GM19035 (cell line): ENCODE results near the gene TMEM242.
"Not testable (repeated sequence)": the region's sequence is repeated elsewhere in the genome, so short reads cannot be mapped to it uniquely, and the experiment has no call there.

Source experiments
- ATAC-seq: cut with Tn5 transposase; IDR thresholded peaks from one replicate; pipeline ENCODE4 v1.9.1; 2021; ENCODE audit not compliant: unreplicated experiment

The TMEM242 gene

DNA sequence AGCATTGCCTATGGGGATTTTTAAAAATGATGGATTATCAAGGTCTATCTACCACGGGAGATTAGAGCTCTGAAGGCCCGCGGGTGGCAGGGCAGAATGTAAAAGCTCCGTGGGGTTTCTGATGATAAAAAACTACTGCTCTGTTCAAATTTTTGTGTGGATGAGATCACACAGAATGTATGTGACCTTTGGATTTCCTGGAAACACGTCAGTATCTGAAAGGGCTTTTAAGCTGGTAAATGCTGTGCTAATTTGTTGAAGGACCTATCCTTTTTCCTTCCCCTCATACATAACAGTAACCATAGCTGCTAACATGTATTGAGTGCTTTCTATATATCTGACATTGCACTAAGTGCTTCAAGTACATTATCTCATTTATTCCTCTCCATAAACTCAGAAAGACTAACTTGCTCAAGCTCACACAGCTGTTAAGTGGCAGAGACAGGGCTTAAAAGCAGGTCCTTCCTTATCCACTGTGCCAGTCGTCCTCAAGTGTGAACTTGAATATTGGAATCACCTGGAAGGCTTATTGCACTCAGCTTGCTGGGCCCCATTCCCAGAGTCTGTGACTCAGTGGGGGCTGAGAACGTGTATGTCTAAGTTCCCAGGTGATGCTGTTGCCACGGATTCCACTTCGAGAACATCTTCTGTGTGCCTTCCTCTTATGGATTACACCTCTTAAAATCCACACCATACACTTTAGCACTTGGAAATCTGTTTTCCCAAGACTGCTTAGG, 1.9 kb upstream of the TMEM242 start:
- ATAC-seq: no peak

DNA sequence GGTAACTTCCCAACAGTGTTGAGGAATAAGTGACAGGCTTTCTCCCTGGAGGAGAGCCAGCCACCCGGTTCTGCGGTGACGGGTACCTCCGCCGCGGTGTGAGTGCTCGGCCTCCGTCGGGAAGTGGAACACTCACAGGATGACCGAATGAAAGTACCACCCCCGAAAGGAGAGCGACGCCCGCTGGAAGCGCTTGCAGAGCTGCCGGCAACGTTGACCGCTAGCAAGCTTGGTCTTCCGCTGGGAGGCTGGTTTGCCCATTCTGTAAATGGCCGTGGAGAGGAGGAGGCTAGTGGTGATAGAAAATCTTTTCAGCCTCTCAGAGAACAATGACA, 614 bp upstream of the TMEM242 start:
- peak; percentile 29 for ATAC-seq

DNA sequence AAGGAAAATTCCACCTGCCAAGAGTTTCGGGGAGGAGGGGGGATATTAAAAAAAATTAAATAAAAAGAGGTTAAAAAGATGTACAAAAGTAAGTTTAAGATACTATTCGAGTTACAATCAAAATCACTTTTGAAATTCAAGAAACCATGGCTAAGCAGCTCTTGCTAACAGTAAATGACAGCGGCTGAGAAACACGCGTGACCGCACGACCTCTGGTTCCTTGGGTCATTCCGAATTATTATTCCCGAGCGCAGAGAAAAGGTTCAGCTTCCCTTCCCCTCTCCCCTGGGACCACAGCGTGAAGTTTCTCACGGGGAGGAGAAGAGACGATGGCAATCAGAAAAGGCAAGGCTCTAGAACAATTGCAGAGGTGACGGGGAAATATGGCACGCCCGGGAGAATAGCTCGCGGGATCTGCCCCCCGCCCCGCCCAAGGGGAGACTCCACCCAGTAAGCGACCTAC, 496 bp downstream of the TMEM242 start:
- ATAC-seq: no peak

DNA sequence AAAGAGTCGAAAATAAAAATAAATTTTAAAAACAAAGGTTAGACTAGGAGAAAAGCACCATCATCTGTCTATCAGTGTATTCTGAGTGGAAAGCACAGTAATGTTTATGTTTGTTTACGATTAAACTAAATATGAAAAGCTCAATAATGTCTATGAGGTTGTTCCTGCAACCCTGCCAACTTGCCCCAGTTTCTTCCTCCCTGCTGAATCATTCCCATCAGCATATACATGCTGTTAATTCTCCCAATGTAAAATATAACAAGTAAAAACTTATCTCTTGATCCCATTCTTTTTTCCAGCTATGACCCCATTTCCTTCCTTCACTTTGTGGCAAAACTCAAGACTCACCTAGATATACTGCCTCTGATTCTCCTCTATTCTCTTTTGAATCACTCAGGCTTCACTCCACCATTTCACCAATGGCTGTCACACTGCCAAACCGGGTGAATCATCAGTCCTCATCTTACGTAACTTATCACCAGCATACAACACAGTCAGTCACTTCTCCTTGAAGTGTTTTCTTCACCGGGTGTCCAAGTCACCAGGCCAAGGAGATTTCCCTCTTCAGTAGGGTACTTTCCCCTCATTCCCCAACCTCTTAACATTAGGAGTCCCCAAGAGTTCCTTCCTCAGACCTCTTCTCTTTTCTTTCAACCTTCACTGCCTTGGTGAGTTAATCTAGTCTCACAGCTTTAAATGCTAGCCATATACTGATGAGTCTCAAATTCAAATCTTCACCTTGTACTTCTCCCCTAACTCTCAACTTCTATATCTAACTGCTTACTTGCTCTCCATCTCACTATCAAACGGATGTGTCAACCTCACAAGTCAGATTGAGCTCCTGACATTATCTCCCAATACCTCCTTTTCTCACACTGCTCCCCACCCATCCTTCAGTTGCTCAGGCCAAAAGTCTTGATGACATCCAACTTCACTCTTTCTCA, 6.2 kb downstream of the TMEM242 start:
- ATAC-seq: no peak

DNA sequence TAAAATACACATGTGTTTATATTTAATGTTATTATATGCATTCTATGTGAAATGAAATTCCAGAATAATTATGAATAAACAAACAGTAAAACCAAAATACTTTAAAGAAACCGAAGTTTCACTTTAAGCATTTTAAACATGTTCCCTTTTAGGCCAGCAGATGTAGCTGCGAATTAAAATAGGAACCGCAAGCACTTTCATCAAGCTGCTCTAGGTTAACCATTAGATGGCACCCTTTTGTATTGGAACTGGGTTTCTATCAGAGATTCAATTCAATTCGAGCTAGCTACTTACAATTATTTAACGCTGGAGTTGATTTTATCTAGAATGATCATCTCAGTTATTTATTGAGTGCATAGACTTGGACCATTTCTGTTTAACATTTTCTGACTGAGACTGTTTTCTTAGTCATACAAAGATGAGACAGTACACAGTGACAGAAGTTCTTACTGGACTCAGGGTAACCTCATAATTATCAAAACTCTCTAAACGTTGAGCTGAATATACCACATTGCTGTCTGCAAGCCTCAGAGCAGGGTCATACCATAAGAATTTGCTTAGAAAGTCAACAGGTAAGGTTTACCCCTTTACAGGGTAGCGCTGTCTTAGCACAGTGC, 8.5 kb downstream of the TMEM242 start:
- ATAC-seq: peak; percentile 88

DNA sequence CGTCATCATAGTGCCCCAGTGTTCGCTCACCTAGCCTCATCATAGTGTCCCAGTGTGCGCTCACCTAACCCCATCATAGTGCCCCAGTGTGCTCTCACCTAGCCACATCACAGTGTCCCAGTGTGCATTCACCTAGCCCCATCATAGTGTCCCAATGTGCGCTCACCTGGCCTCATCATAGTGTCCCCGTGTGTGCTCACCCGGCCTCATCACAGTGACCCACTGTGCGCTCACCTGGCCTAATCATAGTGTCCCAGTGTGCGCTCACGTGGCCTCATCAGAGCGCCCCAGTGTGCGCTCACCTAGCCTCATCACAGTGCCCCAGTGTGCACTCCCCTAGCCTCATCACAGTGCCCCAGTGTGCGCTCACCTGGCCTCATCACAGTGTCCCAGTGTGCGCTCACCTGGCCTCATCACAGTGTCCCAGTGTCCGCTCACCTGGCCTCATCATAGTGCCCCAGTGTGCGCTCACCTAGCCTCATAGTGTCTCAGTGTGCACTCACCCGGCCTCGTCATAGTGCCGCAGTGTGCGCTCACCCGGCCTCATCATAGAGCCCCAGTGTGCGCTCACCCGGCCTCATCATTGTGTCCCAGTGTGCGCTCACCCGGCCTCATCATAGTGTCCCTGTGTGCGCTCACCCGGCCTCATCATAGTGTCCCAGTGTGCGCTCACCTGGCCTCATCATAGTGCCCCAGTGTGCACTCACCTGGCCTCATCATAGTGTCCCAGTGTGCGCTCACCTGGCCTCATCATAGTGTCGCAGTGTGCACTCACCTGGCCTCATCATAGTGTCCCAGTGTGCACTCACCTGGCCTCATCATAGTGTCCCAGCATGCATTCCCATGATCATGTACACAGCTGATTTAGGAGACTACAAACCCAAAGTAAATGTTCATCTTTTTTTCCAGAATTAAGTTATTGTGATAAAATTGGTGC, 9.5 kb downstream of the TMEM242 start:
- no peak for ATAC-seq

DNA sequence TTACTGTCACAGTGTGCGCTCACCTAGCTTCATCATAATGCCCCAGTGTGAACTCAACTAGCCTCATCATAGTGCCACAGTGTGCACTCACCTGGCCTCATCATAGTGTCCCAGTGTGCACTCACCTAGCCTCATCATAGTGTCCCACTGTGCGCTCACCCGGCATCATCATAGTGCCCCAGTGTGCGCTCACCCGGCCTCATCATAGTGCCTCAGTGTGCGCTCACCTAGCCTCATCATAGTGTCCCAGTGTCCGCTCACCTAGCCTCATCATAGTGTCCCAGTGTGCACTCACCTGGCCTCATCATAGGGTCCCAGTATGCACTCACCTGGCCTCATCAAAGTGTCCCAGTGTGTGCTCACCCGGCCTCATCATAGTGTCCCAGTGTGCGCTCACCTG, 10.6 kb downstream of the TMEM242 start:
- ATAC-seq: no peak

DNA sequence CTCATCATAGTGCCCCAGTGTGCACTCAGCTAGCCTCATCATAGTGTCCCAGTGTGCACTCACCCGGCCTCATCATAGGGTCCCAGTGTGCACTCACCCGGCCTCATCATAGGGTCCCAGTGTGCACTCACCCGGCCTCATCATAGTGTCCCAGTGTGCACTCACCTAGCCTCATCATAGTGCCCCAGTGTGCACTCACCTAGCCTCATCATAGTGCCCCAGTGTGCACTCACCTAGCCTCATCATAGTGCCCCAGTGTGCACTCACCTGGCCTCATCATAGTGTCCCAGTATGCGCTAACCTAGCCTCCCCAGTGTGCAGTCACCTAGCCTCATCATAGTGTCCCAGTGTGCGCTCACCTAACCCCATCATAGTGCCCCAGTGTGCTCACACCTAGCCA, 12.6 kb downstream of the TMEM242 start:
- ATAC-seq: not testable (repeated sequence)

DNA sequence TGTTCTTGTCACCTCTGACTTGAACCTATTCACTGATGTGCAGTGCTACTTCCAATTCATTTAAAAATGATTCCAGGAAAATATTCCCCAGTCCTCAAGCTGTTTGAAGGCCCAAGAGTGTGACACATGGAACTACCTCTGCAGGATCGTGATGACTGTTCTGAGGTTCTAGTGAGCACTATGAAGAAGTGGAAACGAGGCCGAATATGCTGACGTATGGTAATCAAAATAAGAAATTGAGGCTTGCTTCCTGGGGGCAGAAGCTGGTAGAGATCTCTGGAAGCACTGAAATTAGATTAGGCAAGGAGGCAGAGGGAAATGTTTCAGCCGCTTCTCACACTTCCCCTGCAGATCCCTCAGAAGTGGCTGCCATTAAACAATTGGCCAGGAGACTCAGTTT, 15.7 kb downstream of the TMEM242 start:
- ATAC-seq: no peak

DNA sequence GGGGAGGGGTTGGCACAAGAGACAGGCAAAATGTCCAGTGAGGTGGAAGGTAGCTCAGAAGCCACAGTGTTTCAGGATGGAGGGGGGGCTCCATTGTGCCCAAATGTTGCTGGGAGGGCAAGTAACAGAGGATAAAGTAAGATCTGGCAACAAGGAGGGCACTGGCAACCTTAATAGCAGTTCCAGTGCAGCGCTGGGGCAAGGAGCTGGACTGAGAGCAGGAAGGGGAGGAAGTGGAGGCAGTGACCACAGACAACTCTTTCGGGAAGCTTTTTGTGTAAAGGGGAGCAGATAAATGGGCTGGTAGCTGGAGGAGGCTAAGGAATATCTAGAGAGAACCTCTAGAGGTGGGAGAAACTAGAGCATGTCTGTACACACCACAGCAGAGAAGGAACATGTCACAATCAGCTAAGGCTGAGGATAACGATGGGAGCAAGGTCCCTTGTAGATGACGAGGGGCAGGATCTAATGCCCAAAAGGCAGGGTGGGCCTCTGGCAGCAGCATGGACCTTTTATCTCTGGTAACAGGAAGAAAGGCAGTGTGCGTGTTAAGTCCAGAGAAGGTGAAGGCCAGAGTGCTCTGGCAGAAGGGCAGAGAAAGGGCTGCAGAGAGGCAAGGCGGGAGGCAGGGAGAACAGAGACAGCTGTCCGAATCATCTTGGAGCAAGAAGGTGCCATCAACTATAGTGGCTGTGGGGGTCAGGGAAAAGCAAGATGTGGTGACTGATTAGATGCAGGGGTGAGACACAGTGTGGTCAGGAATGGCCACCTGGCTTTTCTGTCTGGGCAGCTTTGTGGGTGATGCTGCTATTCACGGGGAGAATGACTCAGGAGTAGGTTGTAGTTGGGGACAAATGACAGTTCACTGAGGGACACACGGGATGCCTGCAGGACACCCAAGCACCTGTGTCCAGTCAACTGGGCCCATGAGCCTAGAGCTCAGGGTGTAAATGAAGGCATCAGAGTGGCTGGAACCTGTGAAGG, 17.4 kb downstream of the TMEM242 start:
- no peak for ATAC-seq

DNA sequence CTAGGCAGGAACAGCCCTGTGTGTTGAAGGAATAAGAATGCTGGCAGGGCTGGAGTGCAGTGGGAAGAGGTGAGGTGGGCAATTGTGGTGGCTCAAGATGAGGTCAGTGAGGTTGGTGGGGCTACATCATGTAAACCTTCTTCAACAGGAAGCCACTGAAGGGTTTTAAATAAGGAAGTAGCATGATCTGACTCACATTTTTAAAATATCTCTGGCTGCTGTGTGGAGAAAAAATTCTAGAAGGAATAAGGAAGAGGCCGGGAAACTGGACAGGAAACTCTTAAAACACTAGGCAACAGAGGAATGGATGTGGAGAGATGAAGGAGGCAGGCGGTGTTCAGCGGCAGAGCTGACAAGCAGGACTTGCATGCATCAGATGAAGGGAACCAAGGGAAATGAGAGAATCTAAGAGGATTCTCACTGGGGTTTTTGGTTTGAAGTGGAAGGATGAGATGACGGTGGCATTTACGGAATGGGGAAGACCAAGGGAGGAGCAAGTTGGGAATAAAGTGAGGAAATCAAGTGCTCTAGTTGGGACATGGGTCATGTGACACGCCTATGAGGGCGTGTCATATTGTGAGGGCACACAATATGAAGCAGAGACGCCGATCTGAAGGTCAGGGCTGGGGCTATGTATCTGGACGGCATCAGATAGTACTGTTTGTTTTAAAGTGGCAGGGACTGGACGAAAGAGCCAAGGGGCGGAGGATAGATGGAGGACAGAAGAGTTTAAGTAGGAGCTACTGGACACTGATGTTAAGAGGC, 18.2 kb downstream of the TMEM242 start:
- ATAC-seq: no peak

DNA sequence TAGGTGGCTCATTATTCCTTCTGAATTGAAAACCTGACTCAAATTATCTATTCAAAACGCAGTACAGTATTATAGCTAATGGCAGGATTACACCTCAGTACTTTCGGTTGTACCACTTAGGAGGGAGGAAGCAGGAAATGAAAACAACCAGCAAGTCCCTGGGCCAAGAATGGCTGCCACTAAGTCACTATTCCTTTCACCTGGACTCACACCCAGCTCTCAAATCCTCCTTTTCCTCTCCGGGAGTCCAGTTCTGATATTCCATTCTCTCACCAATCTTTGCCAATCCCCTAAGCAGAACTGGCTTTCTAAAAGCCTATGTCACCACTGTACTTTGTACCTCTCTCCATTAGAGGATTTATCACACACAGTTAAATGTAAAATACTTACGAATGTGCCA, 20.6 kb downstream of the TMEM242 start:
- no peak for ATAC-seq

DNA sequence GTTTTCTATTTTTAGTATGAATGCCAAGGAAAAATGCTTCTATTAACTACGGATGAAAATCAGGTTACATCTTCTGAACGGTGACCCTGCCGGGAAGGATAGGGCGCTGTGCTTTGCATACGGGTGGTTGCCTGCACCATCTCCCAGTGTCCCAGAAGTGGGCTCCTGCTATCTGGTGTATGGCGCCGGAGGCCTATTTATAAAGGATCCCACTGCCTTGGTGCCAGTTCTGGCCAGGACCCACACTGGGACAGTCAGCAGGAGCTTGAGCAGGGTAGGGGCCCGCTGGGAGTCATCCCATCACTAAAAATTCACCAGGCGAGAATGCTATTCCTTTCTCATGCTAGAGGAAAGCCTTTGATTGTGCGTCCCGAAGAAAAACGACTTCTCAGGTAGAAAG, 22.9 kb downstream of the TMEM242 start:
- no peak for ATAC-seq

DNA sequence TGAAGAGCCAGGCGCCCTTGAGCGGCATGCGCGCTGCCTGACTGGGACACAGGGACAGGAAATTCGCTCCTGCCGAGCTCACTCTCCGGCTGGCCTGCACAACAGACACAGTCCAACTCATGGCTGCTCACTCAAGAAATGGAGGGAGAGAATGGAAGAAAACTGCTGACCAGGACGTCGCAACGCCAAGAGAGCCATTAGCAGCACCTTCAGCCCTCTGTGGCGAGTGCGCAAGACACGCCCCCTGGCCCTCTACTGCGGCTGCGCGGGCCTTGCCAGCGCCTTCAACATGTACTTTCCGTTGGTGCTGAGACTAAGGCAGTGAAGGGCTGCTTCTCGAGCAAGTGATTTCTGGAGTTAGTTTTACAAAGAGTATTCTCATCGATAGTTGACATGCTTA, 23.3 kb downstream of the TMEM242 start:
- ATAC-seq: no peak

DNA sequence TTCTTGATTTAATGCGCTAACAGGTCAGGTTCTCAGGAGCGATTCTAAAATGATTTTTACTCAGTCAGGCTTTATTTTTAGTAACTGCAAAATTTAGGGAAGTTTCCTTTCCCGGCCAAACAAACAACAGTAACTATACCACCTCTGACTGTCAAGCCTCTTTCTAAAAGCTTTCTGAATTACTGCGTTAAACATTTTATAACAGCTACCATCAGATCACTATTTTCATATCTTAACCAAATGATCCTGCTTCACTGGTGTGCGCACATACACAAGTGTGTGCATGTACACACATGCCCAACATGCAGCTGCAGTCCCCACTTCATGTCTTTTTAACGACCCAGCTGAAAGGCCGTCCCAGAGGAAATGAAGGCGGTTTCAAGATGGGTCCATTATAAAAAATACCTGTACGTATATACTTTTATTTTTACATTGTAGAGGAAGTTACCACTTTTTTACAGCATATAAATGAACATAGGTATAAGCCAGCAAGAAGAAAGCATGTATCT, 25.0 kb downstream of the TMEM242 start:
- no peak for ATAC-seq

DNA sequence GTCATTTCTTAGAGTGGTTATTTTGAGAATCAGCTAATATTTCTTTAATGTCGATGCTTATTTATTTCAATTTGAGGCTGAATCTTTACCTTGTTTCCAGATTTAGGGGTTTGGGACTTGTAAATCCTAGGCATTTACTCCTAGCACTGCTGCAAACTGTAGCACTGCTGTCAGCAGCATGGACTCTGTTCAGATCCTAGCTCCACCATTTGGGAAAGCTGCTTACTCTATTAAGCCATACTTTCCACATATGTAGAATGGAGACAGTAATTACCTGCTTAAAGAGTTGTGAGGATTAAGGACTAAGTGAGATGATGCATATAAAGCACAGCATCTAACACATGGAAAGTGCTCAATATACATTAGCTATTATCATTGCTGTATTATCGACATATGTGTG, 28.7 kb downstream of the TMEM242 start:
- no peak for ATAC-seq

DNA sequence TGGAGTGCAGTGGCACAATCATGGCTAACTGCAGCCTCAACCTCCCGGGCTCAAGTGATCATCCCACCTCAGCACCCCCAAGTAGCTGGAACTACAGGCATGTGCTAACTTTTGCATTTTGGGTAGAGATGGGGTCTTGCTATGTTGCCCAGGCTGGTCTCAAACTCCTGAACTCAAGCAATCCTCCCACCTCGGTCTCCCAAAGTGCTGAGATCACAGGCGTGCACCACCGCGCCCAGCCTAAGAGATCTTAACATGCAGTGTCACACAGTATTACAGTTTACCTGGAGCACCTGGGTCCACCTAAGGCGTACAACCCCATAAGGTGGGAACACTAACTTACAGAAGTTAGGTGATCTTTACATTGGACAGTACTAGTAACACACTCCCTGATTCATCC, 29.5 kb downstream of the TMEM242 start:
- no peak for ATAC-seq

DNA sequence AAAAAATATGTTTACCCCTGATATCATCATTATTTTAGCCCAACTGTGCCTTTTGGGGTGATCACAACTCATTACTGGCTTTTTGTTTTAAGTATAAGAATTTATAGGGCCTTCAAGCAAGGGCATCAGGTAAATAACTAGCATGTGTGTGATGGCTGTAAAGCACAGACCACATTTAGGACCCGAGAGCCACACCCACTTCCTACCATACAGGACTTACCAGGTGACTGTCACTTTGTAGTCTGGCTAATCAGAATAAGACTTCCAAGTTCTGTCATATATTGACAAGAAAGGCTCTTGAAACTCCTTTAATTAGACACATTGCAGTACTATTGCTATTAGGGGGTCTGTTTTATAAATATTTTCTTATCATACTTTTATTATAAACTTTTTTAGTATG, 31.1 kb downstream of the TMEM242 start:
- ATAC-seq: no peak

DNA sequence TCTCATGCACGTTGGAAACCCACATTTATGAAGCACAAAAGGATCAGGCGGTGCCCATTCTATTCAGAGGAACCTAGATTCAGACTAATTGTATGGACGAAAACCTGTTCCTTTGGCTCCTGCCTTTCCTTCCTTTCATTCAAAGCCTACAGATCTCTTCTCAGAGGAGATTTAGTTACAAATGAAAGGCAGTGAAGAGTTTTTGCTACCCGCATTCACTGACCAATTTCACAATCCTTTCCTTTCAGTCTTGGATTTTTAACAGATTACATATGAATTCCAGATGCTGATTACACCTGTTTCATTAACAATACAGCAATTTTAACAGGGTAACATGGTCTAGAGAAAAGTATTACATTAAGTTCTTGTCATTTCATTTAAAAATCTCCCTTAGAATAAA, 32.0 kb downstream of the TMEM242 start:
- ATAC-seq: no peak
